Right lobe of liver (tissue), 6 donors: Measurements from ENCODE around the gene PHIP. TPM values are rescaled to one million over a fixed set of nuclear protein-coding genes. Genes with fewer than 3 reads are reported as not detected.

Experiments
- ATAC-seq, 4 donors: fragments of 200-7000 bp; cut with Tn5 transposase; one replicate each; pipeline ENCODE4 v1.9.1; 2020; ENCODE audit warnings: mild to moderate bottlenecking in 4 of 4, moderate library complexity in 4 of 4
- DNase-seq, 3 donors: peaks; one replicate each; pipeline ENCODE4 v3.0.0-alpha.2; 2020
- H3K27ac ChIP-seq, 3 donors: fragments of 200-600 bp; one replicate each; pipeline ENCODE4 v1.8.0; 2022
- H3K27me3 ChIP-seq, 2 donors: fragments of 200-600 bp; one replicate each; pipeline ENCODE4 v1.8.0; 2022
- H3K36me3 ChIP-seq, 4 donors: fragments of 200-600 bp; sonication (generic) in 1 of 4; one replicate each; pipeline versions ENCODE4 v1.5.1 to v1.8.0; 2017 to 2022; ENCODE audit warnings: control low read depth in 1 of 4
- H3K4me1 ChIP-seq, 4 donors: fragments of 200-600 bp; sonication (generic) in 1 of 4; one replicate each; pipeline versions ENCODE4 v1.5.1 to v1.8.0; 2017 to 2022; ENCODE audit warnings: control low read depth in 1 of 4
- H3K4me3 ChIP-seq, 3 donors: fragments of 200-600 bp; one replicate each; pipeline ENCODE4 v1.8.0; 2022
- H3K9me3 ChIP-seq, 4 donors: fragments of 200-600 bp; sonication (generic) in 1 of 4; one replicate each; pipeline versions ENCODE4 v1.5.1 to v1.8.0; 2017 to 2022; ENCODE audit warnings: control low read depth in 1 of 4
- CTCF ChIP-seq, 4 donors: fragments of 200-600 bp in 3 of 4; fragments of 450-650 bp in 1 of 4; IDR thresholded peaks; one replicate each; pipeline versions ENCODE4 v1.5.1 to v1.8.0; 2016 to 2022; ENCODE audit warnings: antibody characterized with exemption in 4 of 4, mild to moderate bottlenecking in 2 of 4
- POLR2A ChIP-seq: fragments of 450-650 bp; IDR thresholded peaks from one replicate; pipeline ENCODE4 v1.6.1; 2017; ENCODE audit warnings: antibody characterized with exemption, mild to moderate bottlenecking
- WGBS: methylation state at CpG from one replicate; pipeline ENCODE4 v1.1.6; 2018; ENCODE audit warnings: low coverage, low lambda C conversion rate; ENCODE audit not compliant: insufficient coverage; ENCODE audit errors: missing lambda C conversion rate; 5-methylcytosine and 5-hydroxymethylcytosine counted together
- intact Hi-C, 2 donors: fragments of 100-400 bp; cut with DNase I; formaldehyde crosslinking; loops; one replicate each; pipeline versions ENCODE4 v1.11.2 to v1.14.1; 2022
- total RNA-seq, 6 experiments: library from RNA; depleted of rRNA in 2 of 6; stranded (reverse); fragments of >200 nt in 2 of 6; fragmentation: NEBNext Ultra II Directional in 3 of 6; extraction: Animal tissue kit (Norgen Biotek cat#: 25700) in 3 of 6; gene quantifications; one replicate each; pipeline versions ENCODE4 v1.1.0 to v1.2.4, GENCODE V29; 2016 to 2023
- donor health status: DM: no; HTN: yes; CAD: no.
- donor health status: DM: no; HTN: no; CAD: no.
- donor health status: DM: no; HTN: no; CAD: no.
- donor health status: DM: no; HTN: yes; CAD: no.
- donor health status: DM: no; HTN: yes; CAD: no.

Gene PHIP
- total RNA-seq, 6 experiments from 2014 or later, result 5.0 to 7.8 (median 6.4) TPM

- no peak for DNase-seq
- Histone ChIP-seq H3K4me3 (no peak overlapping the region), H3K27me3 (no peaks in the 10 kb centered on the region), H3K4me1 (no peaks in the 10 kb centered on the region), H3K27ac (no peak overlapping the region), H3K36me3 (peaks cover 0 to 5% (median 0%) of the 10 kb centered on the region in 4 donors), H3K9me3 (no peaks in the 10 kb centered on the region)
- WGBS, result 75% methylated on average over 1 of the region's 1 CpG
- intact Hi-C loops, result no loop called here
- no peak for ATAC-seq
- no peak for TF ChIP-seq POLR2A
- no peak for TF ChIP-seq CTCF (IDR thresholded peaks at IDR 0.05)
Measured at GRCh38 chr6:79042088-79042798, 35.8 kb downstream of the PHIP start.

- Histone ChIP-seq H3K27ac (no peak overlapping the region), H3K4me3 (no peak overlapping the region), H3K36me3 (peaks cover 0 to 5% (median 0%) of the 10 kb centered on the region in 4 donors), H3K27me3 (no peaks in the 10 kb centered on the region), H3K9me3 (no peaks in the 10 kb centered on the region), H3K4me1 (no peaks in the 10 kb centered on the region)
- intact Hi-C loops, result no loop called here
- DNase-seq (no peak), ATAC-seq (no peak)
- TF ChIP-seq POLR2A, result no peak
Measured at GRCh38 chr6:79040083-79040482, 38.0 kb downstream of the PHIP start.

GRCh38 chr6:79038061-79038460 lies 40.0 kb downstream of the PHIP start:
- intact Hi-C loops, result no loop called here
- Histone ChIP-seq H3K4me1 (no peaks in the 10 kb centered on the region), H3K4me3 (no peak overlapping the region), H3K9me3 (no peaks in the 10 kb centered on the region), H3K36me3 (peaks cover 0 to 5% (median 0%) of the 10 kb centered on the region in 4 donors), H3K27me3 (no peaks in the 10 kb centered on the region), H3K27ac (no peak overlapping the region)
- no peak for TF ChIP-seq CTCF (IDR thresholded peaks at IDR 0.05)
- TF ChIP-seq POLR2A, result no peak
- ATAC-seq (peak in 1 of 4 donors; percentile 18), DNase-seq (no peak)

GRCh38 chr6:79034865-79035264 lies 43.2 kb downstream of the PHIP start:
- H3K9me3 ChIP-seq, result no peaks in the 10 kb centered on the region
- H3K4me3 ChIP-seq, result no peak overlapping the region
- no peaks in the 10 kb centered on the region for H3K4me1 ChIP-seq
- no peaks in the 10 kb centered on the region for H3K36me3 ChIP-seq
- H3K27ac ChIP-seq, result no peak overlapping the region
- WGBS, result 88% methylated on average over 2 of the region's 2 CpGs
- intact Hi-C loops, result no loop called here
- no peaks in the 10 kb centered on the region for H3K27me3 ChIP-seq
- TF ChIP-seq POLR2A (no peak), CTCF (IDR thresholded peaks at IDR 0.05) (no peak)
- no peak for ATAC-seq
- DNase-seq, result no peak

GRCh38 chr6:79033279-79033678 lies 44.8 kb downstream of the PHIP start:
- DNase-seq, result no peak
- no peaks in the 10 kb centered on the region for H3K9me3 ChIP-seq
- H3K27ac ChIP-seq, result no peak overlapping the region
- no peak overlapping the region for H3K4me3 ChIP-seq
- H3K4me1 ChIP-seq, result no peaks in the 10 kb centered on the region
- no peak for ATAC-seq
- intact Hi-C loops, result no loop called here
- 93% methylated on average over 3 of the region's 3 CpGs for WGBS
- H3K36me3 ChIP-seq, result no peaks in the 10 kb centered on the region
- TF ChIP-seq CTCF (IDR thresholded peaks at IDR 0.05), result no peak
- no peak for TF ChIP-seq POLR2A
- H3K27me3 ChIP-seq, result no peaks in the 10 kb centered on the region
